Fibroblast of upper back skin (primary cell): ENCODE data around the gene PDSS2.
"Not testable (repeated sequence)": the region's sequence is repeated elsewhere in the genome, so short reads cannot be mapped to it uniquely, and the experiment has no call there.

Source experiments
- DNase-seq: peaks from one replicate; pipeline ENCODE4 v3.0.0-alpha.2; 2013

PDSS2 gene

DNA sequence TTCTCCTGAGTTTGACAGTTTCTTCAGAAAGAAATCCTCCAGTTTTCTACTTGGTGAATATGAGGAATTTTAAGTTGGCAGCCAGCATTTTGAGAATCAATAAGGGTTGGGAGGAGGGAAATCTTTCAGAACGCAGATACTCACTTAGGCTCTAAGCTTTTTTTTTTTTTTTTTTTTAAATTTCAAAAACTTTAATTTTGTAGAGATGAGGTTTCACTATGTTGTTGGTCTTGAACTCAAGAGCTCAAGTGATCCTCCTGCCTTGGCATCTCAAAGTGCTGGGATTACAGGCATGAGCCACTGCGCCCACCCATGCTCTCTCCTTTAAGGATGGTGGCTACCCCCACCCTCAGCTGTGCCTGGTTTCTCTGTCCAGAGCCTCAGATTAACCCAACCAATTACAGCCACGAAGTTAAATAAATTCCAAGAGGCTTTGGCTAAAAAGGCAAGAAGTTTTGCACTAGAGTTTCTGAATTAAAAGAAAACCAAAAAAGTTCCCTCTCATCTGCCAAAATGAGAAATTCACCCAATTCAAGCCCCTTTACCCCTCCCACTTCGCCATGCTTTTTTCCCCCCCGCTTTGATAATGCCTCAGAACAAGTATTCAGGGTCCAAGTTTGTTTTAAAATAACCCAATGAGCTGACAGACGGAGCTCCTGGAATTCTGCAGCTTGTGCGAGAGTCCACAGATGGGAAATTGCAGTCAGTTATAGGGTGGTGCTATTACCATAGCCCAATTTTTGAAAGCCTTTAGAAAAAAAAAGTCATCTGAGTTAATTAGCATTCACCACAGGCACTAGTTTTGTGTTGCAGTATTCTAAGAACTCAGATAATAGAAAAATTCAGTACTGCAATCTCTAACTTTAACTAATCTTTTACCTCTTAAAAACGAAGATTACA lies 249.7 kb downstream of the PDSS2 start:
- no peak for DNase-seq

DNA sequence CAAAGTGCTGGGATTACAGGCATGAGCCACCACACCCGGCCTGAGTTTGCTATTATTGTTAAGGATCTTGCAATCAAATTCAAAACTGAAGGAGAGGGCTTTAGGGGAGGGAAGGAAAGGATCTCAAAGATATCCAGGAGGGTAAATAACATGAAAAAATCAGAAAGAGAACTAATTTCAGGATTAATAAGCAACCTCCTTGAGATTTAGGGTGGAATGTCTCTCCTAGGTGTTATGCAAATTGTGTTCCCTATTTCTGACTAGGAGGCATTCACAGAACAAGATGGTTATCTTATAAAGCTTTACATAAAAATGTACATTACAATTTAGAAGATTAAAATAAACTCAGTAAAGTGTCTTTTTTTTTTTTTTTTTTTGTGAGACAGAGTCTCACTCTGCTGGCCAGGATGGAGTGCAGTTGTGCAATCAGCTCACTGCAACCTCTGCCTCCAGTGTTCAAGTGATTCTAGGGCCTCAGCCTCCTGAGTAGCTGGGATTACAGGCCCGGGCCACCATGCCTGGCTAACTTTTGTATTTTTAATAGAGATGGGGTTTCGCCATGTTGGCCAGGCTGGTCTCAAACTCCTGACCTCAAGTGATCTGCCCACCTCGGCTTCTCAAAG lies 252.0 kb downstream of the PDSS2 start:
- DNase-seq = no peak

DNA sequence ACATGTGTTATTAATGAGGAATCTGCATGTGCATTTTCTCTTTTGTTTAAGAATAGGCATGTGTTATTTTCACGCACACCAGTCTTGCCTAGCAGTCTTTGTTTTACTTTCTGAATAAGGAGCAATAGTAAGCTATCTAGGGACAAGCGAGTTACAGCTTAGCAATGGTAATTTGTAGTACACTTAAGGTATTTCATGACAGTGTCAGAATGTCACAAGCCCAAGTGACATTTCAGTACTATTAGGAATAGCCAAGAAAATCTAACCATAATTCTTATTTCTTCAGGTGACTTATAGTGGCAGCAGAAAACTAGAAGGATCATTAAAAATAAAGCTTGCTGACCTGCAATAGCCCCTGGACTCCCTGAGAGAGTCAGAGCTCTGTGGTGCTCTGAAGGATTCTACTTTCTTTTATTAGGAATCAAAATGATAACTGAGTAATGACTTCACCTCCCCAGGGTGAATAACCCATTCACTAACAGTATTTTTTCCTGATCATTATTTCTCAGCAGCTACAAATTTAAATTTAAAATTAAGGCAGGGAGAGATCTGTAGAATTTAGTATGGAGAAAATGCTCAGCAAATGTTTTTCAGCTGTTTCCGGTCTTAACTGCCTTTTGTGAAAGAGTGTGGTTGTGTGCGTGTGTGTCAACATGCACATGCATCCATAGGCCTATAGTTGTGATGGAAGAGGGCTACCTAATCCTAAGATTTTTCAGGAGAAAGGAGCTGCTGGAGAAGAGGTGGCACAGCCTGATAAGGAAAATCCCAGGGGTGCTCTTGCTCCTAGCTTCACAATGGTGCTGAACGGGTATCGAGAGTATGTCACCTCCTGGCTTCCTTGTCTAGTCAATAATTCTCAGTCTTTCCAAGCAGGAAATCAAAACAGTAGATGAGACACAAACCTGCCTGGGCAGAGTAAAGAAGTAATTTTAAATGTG lies 254.0 kb downstream of the PDSS2 start:
- no peak for DNase-seq

- no peak for DNase-seq
These were observed 256.4 kb downstream of the PDSS2 start for GRCh38 chr6:107202876-107203468.

- no peak for DNase-seq
These were observed 260.5 kb downstream of the PDSS2 start for GRCh38 chr6:107198631-107199416.

DNA sequence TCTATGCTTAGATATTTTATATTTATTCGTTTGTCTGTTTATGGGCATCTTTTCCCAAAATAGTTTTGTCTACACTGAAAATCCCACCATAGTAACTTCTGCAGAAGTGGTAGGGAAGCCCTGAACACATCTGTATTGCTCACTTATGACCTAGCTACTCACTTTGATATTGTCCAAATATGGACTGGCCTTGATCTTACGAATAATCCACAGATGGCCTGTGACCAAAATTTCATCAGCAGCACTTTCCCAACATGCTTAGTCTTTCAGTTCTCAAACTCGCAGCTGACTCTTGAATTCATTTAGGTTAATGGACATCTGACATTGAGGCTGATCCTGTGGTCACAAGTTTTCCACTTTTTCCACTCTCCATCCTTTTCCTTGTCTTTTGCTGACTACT lies 263.2 kb downstream of the PDSS2 start:
- no peak for DNase-seq

- DNase-seq = not testable (repeated sequence)
These were observed 264.6 kb downstream of the PDSS2 start for GRCh38 chr6:107194723-107195122.

- DNase-seq = no peak
These were observed 266.5 kb downstream of the PDSS2 start for GRCh38 chr6:107192830-107193229.

- no peak for DNase-seq
These were observed 271.7 kb downstream of the PDSS2 start for GRCh38 chr6:107187630-107188029.

DNA sequence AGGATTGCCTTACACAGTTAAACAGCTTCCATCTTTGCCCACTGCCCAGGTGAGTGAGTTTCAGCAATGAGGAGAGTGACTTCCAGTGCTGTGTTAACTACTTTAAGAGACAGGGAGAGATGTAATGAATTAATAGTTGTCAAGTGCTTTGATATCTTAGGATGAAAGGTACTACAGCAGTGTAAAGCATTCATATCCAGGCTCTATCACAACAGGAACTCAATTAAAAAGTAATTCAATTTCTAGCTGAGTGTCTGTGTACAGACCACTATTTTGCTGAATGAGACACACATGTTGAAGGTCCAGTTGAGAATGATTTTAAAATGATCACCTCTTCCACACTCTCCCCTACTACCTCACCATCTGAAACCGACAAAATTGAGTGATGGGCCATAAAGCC lies 273.3 kb downstream of the PDSS2 start:
- no peak for DNase-seq

DNA sequence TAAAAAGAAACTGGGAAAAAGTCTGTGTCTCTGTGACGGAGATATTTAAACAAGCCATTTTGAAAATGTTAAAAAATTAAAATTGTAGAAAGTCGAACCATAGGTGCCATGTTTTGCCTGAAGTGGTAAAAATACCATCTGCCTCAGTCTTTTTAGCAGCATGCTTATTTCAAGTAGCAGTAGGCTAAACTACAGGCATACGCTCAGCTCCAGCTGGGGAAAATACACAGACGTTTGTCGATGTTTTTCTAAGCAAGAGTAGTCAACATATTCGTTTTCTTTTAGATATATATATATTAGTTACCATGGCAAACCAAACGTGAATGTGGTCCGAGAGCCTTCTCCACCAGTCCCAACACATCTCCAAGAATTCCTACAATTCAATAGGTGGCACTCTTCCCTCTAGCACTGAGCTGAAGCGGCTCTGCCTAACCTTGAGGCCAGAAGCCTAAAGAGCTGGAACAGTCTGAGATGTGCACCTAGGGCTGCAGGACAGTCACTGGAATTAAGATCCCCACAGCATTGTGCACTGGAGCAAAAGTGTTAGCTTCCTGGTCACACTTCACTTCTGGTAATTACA lies 273.9 kb downstream of the PDSS2 start:
- DNase-seq = peak; percentile 9

DNA sequence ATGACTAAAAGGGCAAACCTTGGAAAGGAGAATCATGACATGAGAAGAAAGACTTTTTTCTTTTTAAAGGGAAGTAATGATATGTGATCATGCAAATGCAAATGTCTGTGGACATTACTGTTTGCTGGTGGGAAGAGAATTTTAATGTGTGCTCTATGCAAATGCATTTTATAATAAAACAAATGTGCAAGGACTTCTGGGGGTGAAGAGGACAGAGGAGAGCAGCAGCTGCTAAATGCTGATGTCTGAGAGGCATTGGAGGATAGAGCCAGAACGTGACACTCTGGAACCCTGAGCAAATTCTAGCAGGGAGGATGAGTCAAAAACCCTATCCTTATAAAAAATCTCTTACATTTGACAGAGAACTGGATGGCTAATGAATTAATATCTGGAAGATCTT lies 274.9 kb downstream of the PDSS2 start:
- no peak for DNase-seq

- DNase-seq = no peak
These were observed 279.3 kb downstream of the PDSS2 start for GRCh38 chr6:107180099-107180498.

DNA sequence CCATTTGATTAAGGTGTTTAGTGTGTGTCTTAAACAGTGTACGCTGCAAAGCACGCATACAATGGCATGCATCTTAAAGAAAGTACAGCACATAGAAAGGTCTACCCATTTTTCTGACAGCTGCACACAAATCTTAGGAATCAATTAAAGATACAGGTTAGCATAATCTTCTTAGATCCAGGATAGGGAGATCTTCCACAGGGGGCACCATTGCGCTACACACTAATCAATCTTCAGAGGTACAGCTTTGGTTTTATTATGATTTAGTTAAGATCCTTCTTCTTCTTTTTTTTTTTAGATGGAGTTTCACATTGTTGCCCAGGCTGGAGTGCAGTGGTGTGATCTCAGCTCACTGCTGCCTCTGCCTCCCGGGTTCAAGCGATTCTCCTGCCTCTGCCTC lies 280.4 kb downstream of the PDSS2 start:
- DNase-seq = no peak

DNA sequence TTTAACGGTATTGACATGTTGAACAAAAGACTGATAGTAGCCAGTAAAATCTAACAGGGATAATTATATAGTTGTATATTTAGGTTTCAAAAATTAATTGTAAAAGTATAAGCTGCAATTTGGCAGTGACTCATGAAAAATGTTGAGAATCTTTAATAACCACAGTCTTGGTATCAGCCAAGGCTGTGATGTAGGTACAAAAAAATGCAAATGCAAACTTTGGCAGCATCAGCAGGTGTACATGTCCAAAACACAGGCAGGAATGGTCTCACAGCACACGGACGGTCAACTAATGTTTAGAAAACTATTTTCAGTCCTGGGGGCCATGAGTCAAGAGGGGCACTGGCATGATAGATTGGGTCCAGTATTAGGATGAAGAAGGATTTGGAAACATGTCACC lies 285.6 kb downstream of the PDSS2 start:
- peak; percentile 48 for DNase-seq

DNA sequence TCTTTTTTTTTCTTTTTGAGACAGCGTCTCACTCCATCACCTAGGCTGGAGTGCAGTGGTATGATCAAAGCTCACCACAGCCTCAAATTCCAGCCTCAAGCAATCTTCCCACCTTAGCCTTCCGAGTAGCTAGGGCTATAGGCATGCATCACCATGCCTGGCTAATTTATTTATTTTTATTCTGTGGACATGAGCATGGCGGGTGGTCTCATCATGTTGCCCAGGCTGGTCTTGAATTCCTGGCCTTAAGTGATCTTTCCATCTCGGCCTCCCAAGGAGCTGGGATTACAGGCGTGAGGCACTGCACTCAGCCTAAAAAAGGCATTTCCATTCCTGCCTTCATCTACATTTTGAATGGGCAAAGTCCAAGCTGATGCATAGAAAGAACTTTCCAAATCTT lies 287.9 kb downstream of the PDSS2 start:
- no peak for DNase-seq

DNA sequence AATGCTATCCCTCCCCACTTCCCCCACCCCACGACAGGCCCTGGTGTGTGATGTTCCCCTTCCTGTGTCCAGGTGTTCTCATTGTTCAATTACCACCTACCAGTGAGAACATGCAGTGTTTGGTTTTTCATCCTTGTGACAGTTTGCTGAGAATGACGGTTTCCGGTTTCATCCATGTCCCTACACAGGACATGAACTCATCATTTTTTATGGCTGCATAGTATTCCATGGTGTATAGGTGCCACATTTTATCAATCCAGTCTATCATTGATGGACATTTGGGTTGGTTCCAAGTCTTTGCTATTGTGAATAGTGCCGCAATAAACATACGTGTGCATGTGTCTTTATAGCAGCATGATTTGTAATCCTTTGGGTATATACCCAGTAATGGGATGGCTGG lies 295.1 kb downstream of the PDSS2 start:
- not testable (repeated sequence) for DNase-seq

DNA sequence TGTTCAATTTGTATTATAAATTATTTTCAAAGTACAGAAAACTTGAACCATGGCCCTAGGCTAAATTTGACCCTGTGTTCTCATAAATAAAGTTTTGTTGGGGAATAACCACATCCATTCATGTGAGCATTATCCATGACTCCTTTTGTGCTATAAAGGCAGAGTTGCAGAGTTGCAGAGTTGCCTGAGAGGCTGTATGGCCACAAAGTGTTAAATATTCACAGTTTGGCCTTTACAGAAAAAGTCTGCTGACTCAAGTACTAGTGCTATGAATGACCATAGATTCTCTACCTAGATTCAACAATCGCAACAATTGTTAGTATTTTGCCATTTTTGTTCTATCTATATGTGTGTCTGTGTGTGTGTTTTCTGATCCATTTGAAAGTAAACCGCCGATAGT lies 297.8 kb downstream of the PDSS2 start:
- DNase-seq = no peak

DNA sequence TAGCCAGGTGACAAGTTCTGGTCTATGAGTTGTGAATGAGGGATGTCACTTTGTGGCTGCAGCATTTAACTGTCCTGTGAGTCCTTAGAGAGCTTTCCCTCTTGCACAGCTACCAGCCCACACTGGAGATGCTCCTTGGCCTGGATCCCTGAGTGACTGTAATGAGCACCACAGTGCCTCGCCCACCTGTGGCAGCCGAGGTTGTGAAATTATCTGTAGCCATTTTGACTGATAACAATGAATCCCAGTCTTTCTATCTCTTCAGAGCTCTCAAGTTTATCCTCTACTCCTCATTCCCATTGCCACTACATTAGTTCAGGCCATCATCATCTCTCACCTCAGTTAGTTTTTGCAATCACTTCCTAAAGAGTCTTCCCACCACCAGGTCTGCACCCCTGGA lies 302.7 kb downstream of the PDSS2 start:
- DNase-seq = no peak

GRCh38 chr6:107154801-107155160 lies 304.6 kb downstream of the PDSS2 start:
- no peak for DNase-seq

GRCh38 chr6:107154131-107154800 lies 305.1 kb downstream of the PDSS2 start:
- no peak for DNase-seq
